GM23338 (cell line): ENCODE measurements around the gene ALDH7A1.

Source experiments
- CREB1 ChIP-seq: fragments of 250-450 bp; sonication (Bioruptor Pico); IDR thresholded peaks from 2 replicates; pipeline ENCODE4 v1.5.0; 2020; ENCODE audit warnings: low read depth, mild to moderate bottlenecking, moderate library complexity
- CTCF ChIP-seq, 2 experiments: fragments of 200-600 bp in 1 of 2; sonication (generic) in 1 of 2; conservative IDR thresholded peaks; 2 replicates each; pipeline versions ENCODE4 v1.5.1 to v1.6.1; 2016 to 2017; ENCODE audit warnings: antibody characterized with exemption in 2 of 2, low read depth in 2 of 2, mild to moderate bottlenecking in 2 of 2, moderate library complexity in 1 of 2
- EZH2 ChIP-seq: fragments of 200-600 bp; sonication (generic); IDR thresholded peaks from one replicate; pipeline ENCODE4 v1.8.0; 2017; ENCODE audit warnings: antibody characterized with exemption, mild to moderate bottlenecking, low read depth; ENCODE audit not compliant: unreplicated experiment
- EZH2phosphoT487 ChIP-seq: fragments of 200-600 bp; sonication (generic); IDR thresholded peaks from one replicate; pipeline ENCODE4 v1.8.1; 2018; ENCODE audit warnings: antibody characterized with exemption; ENCODE audit not compliant: unreplicated experiment
- POLR2AphosphoS5 ChIP-seq: IDR thresholded peaks from 2 replicates; pipeline ENCODE4 v1.6.1; 2016; ENCODE audit warnings: antibody characterized with exemption, low read depth

GRCh38 chr5:126577415-126577814 is 17.6 kb downstream of the ALDH7A1 start:
- no peak for TF ChIP-seq CTCF (conservative IDR thresholded peaks at IDR 0.05; ENCODE audit: low read depth in 2 of 2)
- TF ChIP-seq EZH2: no peak
- TF ChIP-seq CREB1 (CRISPR knock-in tag): no peak
- no peak for TF ChIP-seq EZH2phosphoT487
- no peak for TF ChIP-seq POLR2AphosphoS5
